M059J (cell line): ENCODE measurements around the gene GRIN3B. TPM values are rescaled to one million over a fixed set of nuclear protein-coding genes. Genes with fewer than 3 reads are reported as not detected.
"Not testable (repeated sequence)": the region's sequence is repeated elsewhere in the genome, so short reads cannot be mapped to it uniquely, and the experiment has no call there.

Experiments
- DNase-seq: peaks from one replicate; pipeline ENCODE4 v3.0.0-alpha.2; 2012; ENCODE audit warnings: low read depth
- total RNA-seq: library from RNA; depleted of rRNA; stranded (reverse); fragments of >200 nt; shearing (Covaris generic); gene quantifications from 2 replicates; pipeline ENCODE4 v1.2.3, GENCODE V29; 2014

The GRIN3B gene
- total RNA-seq, 1 experiment from 2014 or later = not detected

DNA sequence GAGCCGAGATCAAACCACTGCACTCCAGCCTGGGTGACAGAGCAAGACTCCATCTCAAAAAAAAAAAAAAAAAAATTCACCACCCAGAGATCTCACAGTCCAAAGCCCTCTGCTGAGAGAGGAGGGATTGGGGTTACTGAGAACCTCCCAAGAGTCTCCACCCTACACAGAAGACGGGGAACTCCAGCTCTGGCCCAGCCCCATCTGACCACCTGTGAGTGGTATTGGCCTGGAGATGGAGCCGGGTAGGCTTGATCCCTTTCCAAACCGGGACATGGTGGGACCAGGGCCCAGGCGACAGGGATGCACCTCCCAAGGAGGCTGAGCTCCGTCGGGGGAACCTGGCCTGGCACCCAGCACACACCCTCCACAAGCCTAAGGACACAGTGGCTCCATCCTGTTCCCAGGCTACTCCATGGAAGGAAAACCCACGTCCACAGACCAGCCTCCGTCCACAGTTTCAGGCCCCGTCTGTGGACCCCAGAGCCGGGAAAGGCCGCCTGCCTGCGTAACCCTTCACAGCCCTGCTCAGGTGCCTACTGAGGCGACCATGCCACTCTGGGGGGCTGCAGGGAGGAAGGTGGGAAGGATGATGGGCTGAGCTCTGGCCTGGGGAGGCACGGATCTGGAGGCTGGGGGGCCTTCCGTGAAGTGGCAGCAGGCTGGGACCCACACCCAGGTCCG is 18.9 kb downstream of the GRIN3B start:
- DNase-seq = no peak

GRCh38 chr19:1019616-1019961 is 19.4 kb downstream of the GRIN3B start:
- DNase-seq = no peak

- no peak for DNase-seq
These were observed 20.0 kb downstream of the GRIN3B start for GRCh38 chr19:1019980-1020867.

- peak; percentile 97 for DNase-seq
These were observed 20.7 kb downstream of the GRIN3B start, which contains the start of gene TMEM259 for GRCh38 chr19:1020868-1021425. TSS of gene TMEM259 (minus strand) at chr19:1021123. CDS start at chr19:1020996, 127 bp downstream.

GRCh38 chr19:1023883-1024188 is 23.6 kb downstream of the GRIN3B start:
- not testable (repeated sequence) for DNase-seq

- DNase-seq = not testable (repeated sequence)
These were observed 24.9 kb downstream of the GRIN3B start for GRCh38 chr19:1025080-1025479.

DNA sequence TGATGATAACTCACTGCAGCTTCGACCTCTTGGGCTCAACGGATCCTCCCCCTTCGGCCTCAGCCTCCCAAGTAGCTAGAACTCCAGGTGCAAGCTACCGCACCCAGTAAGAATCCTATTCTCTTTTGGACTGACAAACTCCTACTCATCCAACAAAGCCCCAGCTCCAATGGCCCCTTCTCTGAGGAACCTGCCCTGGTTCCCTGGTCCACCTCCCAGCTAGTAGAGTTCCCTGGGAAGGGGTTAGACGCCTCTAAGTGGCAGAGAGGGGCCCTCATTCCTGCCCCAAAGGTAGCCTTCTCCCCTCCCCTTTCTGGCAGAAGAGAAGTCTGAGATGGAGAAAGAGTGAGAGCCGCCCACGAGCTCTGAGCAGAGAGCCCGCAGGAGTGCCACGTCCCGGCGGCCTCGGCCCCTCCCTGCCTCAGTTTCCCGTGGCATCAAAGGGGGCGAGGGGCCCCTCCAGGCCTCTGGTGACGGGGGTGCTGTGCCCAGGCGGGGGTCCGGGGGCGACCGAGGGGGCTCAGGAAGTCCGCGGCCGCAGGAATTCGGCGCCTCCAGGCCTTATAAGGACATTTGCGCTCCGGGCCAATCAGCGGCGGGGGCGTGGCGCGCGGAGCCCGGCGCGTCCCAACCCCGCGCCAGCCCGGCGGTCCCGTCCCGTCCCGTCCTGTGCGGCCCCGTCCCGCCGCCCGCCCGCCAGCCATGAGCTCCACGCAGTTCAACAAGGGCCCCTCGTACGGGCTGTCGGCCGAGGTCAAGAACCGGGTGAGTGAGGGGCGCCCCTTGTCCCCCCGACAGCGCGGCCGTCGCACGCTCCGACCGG is 26.0 kb downstream of the GRIN3B start, which contains the start of gene CNN2:
Gene CNN2 (plus strand): TSS at position 649 of the 823 bp plus-strand sequence. CDS start 54 bp downstream, at position 703.
- DNase-seq = peak; percentile 82

- peak; percentile 65 for DNase-seq
These were observed 26.8 kb downstream of the GRIN3B start for GRCh38 chr19:1026783-1027649.

GRCh38 chr19:1027650-1028061 is 27.4 kb downstream of the GRIN3B start:
- no peak for DNase-seq

GRCh38 chr19:1028062-1028926 is 28.1 kb downstream of the GRIN3B start:
- peak; percentile 94 for DNase-seq

GRCh38 chr19:1032264-1032867 is 32.1 kb downstream of the GRIN3B start:
- no peak for DNase-seq

- no peak for DNase-seq
These were observed 35.9 kb downstream of the GRIN3B start for GRCh38 chr19:1035998-1036621.

DNA sequence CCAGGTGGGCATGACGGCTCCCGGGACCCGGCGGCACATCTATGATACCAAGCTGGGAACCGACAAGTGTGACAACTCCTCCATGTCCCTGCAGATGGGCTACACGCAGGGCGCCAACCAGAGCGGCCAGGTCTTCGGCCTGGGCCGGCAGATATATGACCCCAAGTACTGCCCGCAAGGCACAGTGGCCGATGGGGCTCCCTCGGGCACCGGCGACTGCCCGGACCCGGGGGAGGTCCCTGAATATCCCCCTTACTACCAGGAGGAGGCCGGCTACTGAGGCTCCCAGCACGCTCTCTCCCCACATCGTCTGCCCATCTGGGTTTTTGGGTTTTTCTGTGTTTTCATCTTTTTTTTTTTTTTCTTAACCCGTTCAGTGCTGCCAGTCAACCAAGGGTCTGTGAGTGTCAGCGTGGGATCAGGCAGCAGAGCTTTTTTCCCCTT is 37.4 kb downstream of the GRIN3B start:
- DNase-seq = no peak

- no peak for DNase-seq
These were observed 38.9 kb downstream of the GRIN3B start for GRCh38 chr19:1038978-1039645.

DNA sequence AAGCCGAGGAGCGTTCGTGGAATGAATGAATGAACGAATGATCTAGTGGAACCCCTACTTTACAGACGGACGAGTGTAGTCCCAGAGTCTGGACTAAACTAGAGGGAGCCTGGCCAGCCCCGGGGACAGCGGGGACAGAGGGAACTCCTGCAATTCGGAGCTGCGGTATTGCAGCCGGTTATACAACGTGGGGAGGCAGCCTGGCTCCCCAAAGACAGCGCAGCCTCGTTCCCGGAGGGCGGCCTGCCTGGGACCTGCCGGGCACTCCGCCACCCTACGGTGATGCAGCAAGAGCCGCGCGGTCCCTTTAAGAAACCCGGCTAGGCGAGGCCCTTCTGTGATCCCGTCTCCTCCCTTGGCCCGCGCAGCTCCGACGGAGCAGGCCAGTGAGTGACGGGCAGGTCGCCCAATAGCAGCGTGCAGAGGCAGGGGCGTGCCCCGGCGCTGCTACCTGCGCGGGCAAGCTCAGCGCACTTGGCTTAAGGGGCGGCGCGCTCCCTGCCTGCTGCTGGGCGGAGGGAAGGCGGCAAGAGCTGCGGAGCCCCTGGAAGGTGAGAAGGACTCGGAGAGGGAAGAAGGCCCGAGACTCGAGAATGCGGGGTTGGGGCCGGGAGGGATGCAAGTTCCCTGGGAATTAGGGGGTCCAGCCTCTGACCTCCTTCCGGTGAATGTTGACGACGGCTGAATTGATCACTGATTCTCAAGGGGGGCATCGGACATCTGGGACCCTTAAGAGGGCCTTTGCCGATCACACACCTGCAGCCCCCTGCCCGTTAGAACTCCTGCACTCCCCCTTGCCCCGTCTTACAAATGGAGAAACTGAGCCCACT is 39.6 kb downstream of the GRIN3B start, which contains the start of gene ABCA7:
Gene ABCA7 (plus strand): TSS at position 462 of the 830 bp plus-strand sequence. CDS start 1,255 bp downstream, outside the sequence.
- DNase-seq = peak; percentile 97

DNA sequence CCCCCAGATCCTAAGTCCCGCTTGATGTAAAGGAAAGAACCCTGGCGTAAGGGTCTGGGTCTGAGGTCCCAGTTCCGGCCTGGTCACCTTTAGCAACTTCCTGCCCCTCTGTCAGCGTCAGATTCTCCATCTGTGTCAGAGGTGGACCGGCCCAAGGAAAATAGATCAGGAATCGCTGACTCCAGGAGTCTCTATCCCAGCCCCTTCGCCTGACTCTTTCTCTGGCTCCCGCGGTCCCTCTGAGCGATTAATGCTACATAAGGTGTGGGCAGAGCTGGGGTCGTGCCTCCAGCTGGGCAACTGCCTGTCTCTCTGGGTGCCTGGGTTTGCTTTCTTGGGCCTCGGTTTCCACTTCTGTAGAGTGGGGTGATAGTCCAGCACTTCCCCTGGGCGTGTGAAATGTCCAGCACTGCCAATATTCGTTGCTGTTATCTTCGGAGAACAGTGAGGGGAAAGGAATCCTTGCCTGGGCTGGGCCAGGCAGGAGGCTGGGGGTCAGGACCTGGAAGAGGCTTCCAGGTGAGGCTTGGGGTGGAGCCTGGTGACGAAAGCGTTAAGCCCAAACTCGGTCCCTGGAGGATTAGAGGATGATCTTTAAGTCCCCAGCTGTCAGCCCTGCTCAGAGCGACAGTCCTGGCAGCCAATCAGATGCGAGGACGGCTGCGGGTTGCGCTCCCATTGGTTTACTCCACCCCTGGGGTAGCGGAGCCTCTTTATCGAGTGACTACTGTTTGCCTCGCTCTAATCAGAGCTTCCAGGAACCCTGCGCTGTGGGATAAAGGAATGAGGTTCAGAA is 40.5 kb downstream of the GRIN3B start:
- DNase-seq = peak; percentile 74
